ENCODE measurements around the gene RPH3AL. TPM values are rescaled to one million over a fixed set of nuclear protein-coding genes. Genes with fewer than 3 reads are reported as not detected.

Gene RPH3AL
- total RNA-seq, 1 experiment from 2014 or later = 3.0 TPM

- Histone ChIP-seq H3K4me1 (ENCODE audit: insufficient read depth, low read length) (no peaks in the 10 kb centered on the region), H3K23me2 (ENCODE audit: insufficient read length, low read depth, low read length, poor library complexity, severe bottlenecking) (no peaks in the 10 kb centered on the region), H2BK5ac (ENCODE audit: insufficient read length, low read length) (no peak overlapping the region), H3K4ac (ENCODE audit: low read depth, low read length) (no peak overlapping the region), H3K9ac (ENCODE audit: extremely low read depth, insufficient read length, low read length) (no peak overlapping the region), H3K56ac (ENCODE audit: insufficient read length, low read depth, low read length) (no peak overlapping the region), H3K18ac (ENCODE audit: insufficient read length, low read depth, low read length) (no peak overlapping the region), H4K5ac (ENCODE audit: insufficient read length, low read depth, low read length) (no peak overlapping the region), H3K23ac (ENCODE audit: insufficient read length, low read depth, low read length) (no peak overlapping the region), H2BK12ac (ENCODE audit: insufficient read length, low read depth, low read length) (no peak overlapping the region), H3K4me2 (ENCODE audit: insufficient read depth, insufficient read length, low read length) (no peak overlapping the region), H3K9me3 (ENCODE audit: control insufficient read depth, low read depth, low read length) (no peaks in the 10 kb centered on the region), H3T11ph (ENCODE audit: low read length) (no peak overlapping the region), H4K8ac (replicated peaks; ENCODE audit: insufficient read length, low read depth, low read length) (no peak overlapping the region), H2AFZ (ENCODE audit: low read length) (no peak overlapping the region), H3K79me1 (ENCODE audit: insufficient read depth, low read depth, low read length, poor library complexity, severe bottlenecking) (no peaks in the 10 kb centered on the region), H3K27ac (ENCODE audit: insufficient read length, low read depth, low read length) (no peak overlapping the region), H4K20me1 (ENCODE audit: control insufficient read depth, insufficient read depth, insufficient read length) (no peaks in the 10 kb centered on the region), H3K27me3 (ENCODE audit: insufficient read depth, low read length) (no peaks in the 10 kb centered on the region), H3K79me2 (ENCODE audit: insufficient read depth, low read length) (no peaks in the 10 kb centered on the region), H4K91ac (ENCODE audit: insufficient read length, low read depth, low read length) (no peak overlapping the region), H2BK120ac (ENCODE audit: low read depth, low read length, poor library complexity, severe bottlenecking) (no peak overlapping the region), H2AK5ac (ENCODE audit: insufficient read length, low read length) (no peak overlapping the region), H3K14ac (ENCODE audit: insufficient read depth, low read length) (no peak overlapping the region; the same call in 1 of the 2 replicates), H2BK20ac (ENCODE audit: low read depth, low read length, poor library complexity, severe bottlenecking) (no peak overlapping the region), H2BK15ac (ENCODE audit: low read depth, low read length) (no peak overlapping the region)
- Mint-ChIP-seq H3K27me3 (ENCODE audit: low read depth) (peaks cover 13% of the 10 kb centered on the region), H3K4me1 (peaks cover 3 to 7% of the 10 kb centered on the region in 2 experiments), H3K36me3 (ENCODE audit: insufficient read depth in 1 of 3, low read depth in 3 of 3) (peaks cover 8 to 16% (median 14%) of the 10 kb centered on the region in 3 experiments), H3K4me3 (no peak overlapping the region), H3K9me3 (peaks cover 10 to 20% of the 10 kb centered on the region in 2 experiments), H3K27ac (peak overlapping the region in 1 of 3 experiments; percentile 52; a peak in 2 of 7 replicates)
- DNase-seq = no peak
- no CpG with 5 or more reads among the region's 31 CpGs for WGBS (ENCODE audit: extremely low coverage, insufficient read length, low lambda C conversion rate)
- TF ChIP-seq CTCF (conservative IDR thresholded peaks at IDR 0.05) = no peak
Measured at GRCh38 chr17:266701-267667, 85.6 kb downstream of the RPH3AL start.

Measured in H9 (cell line).